ENCODE measurements around the gene SMURF1.

GRCh38 chr7:99086944-99087343 is 57.0 kb downstream of the SMURF1 start:
- TF ChIP-seq EZH2phosphoT487 (IDR thresholded peaks at IDR 0.05; ENCODE audit: insufficient read depth, low read depth) (no peak), EZH2 (IDR thresholded peaks at IDR 0.05; ENCODE audit: insufficient read depth, poor library complexity, severe bottlenecking) (no peak)

All from GM23248 (cell line).